HG03354 (cell line): Measurements from ENCODE around the gene NRG3.
"Not testable (repeated sequence)": the region's sequence is repeated elsewhere in the genome, so short reads cannot be mapped to it uniquely, and the experiment has no call there.

Experiments used
- ATAC-seq: cut with Tn5 transposase; IDR thresholded peaks from one replicate; pipeline ENCODE4 v1.9.1; 2021; ENCODE audit warnings: mild to moderate bottlenecking; ENCODE audit not compliant: unreplicated experiment, poor library complexity, severe bottlenecking

The NRG3 gene

GRCh38 chr10:82321724-82322123 is 446.7 kb downstream of the NRG3 start:
- no peak for ATAC-seq

GRCh38 chr10:82331716-82332115 is 456.7 kb downstream of the NRG3 start:
- no peak for ATAC-seq

GRCh38 chr10:82335831-82336230 is 460.8 kb downstream of the NRG3 start:
- ATAC-seq, result no peak

- no peak for ATAC-seq
These were observed 465.2 kb downstream of the NRG3 start for GRCh38 chr10:82340166-82340565.

- ATAC-seq, result not testable (repeated sequence)
These were observed 474.6 kb downstream of the NRG3 start for GRCh38 chr10:82349590-82349989.

GRCh38 chr10:82353381-82353780 is 478.4 kb downstream of the NRG3 start:
- no peak for ATAC-seq

GRCh38 chr10:82358486-82359099 is 483.6 kb downstream of the NRG3 start:
- no peak for ATAC-seq

- no peak for ATAC-seq
These were observed 486.3 kb downstream of the NRG3 start for GRCh38 chr10:82361256-82361655.

GRCh38 chr10:82377608-82378007 is 502.6 kb downstream of the NRG3 start:
- ATAC-seq, result no peak

- no peak for ATAC-seq
These were observed 503.2 kb downstream of the NRG3 start for GRCh38 chr10:82378146-82378545.

GRCh38 chr10:82383350-82383749 is 508.4 kb downstream of the NRG3 start:
- ATAC-seq, result no peak

- ATAC-seq, result no peak
These were observed 516.1 kb downstream of the NRG3 start for GRCh38 chr10:82390866-82391658.

- no peak for ATAC-seq
These were observed 517.0 kb downstream of the NRG3 start for GRCh38 chr10:82391971-82392370.

- no peak for ATAC-seq
These were observed 517.5 kb downstream of the NRG3 start for GRCh38 chr10:82392533-82392932.

GRCh38 chr10:82394122-82394521 is 519.1 kb downstream of the NRG3 start:
- no peak for ATAC-seq

GRCh38 chr10:82394987-82395386 is 520.0 kb downstream of the NRG3 start:
- no peak for ATAC-seq

GRCh38 chr10:82396886-82397285 is 521.9 kb downstream of the NRG3 start:
- no peak for ATAC-seq

GRCh38 chr10:82397854-82398253 is 522.9 kb downstream of the NRG3 start:
- no peak for ATAC-seq

GRCh38 chr10:82399850-82400249 is 524.9 kb downstream of the NRG3 start:
- no peak for ATAC-seq

- no peak for ATAC-seq
These were observed 525.8 kb downstream of the NRG3 start for GRCh38 chr10:82400841-82401240.

- ATAC-seq, result no peak
These were observed 528.0 kb downstream of the NRG3 start for GRCh38 chr10:82402906-82403401.
